ENCODE measurements around the gene CHST7.
"Not testable (repeated sequence)": the region's sequence is repeated elsewhere in the genome, so short reads cannot be mapped to it uniquely, and the experiment has no call there.

CHST7 gene, protein sequence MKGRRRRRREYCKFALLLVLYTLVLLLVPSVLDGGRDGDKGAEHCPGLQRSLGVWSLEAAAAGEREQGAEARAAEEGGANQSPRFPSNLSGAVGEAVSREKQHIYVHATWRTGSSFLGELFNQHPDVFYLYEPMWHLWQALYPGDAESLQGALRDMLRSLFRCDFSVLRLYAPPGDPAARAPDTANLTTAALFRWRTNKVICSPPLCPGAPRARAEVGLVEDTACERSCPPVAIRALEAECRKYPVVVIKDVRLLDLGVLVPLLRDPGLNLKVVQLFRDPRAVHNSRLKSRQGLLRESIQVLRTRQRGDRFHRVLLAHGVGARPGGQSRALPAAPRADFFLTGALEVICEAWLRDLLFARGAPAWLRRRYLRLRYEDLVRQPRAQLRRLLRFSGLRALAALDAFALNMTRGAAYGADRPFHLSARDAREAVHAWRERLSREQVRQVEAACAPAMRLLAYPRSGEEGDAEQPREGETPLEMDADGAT

DNA sequence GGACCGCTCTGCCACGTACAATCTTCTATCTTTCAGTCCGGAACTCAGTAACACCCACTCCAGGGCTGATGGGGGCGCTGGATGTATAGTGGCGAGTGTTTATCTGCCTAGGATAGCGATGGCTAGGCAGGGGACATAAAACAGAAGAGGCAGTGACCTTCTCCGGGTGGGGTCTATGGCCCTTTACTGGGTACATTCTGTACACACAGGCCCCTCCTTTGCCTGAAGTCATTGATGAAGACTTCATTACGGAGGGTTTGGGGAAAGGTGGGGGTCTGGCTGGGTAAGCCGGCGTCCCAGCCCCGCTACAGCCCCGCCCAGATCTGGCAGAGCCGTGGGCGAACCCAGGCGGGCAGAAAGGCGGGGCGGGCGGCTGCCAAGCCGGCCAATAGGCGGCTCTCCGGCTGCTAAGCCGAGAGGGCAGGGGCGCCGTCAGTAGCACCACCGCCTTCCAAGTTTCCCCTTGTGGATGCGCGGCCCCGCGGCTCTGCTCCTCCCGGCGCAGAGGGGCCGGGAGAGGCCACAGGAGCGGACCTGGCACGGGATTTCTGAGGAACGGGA is at the start of gene CHST7:
Gene CHST7, plus strand, starts transcription at position 435 of the 561 bp plus-strand sequence. CDS start 167 bp downstream, outside the sequence.
- DNase-seq = peak in 3 of 4 experiments; percentile 2 to 42 (median 6)

DNA sequence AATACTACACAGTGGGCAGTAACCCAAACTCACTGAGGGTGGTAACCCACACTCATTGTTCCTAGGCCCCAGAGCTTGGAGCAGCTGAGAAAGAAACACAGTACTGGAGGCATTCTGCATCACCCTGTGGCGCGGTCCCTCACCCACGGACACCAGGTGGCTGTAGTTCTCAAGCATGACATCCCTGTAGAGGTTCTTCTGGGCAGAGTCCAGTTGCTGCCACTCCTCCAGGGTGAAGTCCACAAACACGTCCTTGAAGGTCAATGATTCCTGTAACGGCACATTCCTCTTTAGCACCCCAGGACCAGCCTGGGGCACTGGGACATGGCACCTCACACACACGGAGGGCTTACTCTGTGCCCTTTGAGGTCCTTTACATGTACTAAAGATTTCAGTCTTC is 44.9 kb upstream of the CHST7 start:
- DNase-seq = not testable (repeated sequence)

DNA sequence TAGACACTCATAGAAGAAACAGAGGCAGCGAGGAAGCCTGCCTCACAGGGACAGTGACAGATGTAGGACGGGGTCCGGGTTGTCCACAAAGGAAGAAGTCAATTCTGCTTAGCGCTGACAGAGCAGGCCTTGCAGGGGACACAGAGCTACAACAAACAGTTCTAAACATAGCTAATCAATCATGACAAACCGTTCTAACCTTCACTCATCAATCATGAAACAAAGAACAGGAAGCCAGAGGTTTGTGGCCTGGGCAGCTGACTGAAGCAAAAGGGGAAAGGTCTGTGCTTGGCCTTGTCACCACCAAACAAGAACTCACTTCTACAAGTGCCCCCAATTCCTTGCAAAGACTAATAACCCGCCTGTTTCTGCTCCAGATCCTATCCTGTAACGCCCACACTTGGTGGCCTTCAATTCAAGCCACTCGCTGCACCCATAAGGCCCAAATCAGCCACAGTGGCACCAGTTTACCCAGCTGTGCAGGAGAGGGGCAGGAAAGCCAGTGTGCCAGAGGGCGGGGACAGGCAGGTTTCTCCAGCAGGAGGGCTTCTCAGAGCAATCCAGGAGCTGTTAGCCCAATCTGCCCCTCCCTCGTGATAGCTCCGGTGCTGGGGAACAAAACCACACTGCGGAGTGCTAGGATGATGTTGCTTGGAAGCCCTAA is 43.7 kb upstream of the CHST7 start:
- DNase-seq = not testable (repeated sequence)

DNA sequence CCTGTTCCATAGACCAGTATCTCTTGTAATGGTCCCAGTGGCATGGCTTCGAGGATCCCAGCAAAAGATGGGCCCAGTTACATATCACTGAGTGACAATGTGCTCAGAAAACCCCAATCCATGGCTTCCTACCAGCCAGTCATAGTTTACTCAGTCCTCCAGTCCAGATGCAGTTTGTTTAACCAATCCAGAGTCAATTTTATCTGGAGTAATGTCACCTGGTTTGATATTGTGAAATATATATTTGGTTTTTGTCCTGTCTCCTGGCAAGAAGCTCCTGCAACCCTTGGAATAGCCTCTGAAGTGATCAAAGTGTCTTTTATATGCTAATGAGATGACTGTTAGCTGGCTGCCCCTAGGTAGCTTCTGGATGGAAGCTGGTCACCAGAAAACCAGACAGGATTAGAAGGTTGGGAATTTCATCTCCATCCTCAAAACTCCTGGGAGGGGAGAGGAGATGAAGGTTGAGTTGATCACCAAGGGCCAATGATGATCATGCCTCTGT is 43.1 kb upstream of the CHST7 start:
- not testable (repeated sequence) for DNase-seq

DNA sequence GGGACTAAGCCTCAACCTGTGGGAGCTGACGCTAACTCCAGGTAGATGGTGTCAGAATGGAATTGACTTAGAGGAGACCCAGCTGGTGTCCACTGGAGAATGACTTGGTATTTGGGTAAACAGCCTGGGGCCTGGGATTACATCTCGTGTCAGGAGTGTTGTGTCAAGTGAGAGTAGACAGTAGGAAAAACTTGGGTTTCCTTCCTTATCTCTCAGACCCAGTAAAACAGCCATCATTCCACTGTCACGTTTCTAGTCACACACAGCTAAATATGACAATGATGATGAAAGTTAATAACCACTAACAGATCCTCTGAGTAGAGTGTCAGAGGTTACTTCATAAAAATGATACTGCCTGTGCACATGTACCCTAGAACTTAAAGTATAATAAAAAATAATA is 42.1 kb upstream of the CHST7 start:
- no peak for DNase-seq

DNA sequence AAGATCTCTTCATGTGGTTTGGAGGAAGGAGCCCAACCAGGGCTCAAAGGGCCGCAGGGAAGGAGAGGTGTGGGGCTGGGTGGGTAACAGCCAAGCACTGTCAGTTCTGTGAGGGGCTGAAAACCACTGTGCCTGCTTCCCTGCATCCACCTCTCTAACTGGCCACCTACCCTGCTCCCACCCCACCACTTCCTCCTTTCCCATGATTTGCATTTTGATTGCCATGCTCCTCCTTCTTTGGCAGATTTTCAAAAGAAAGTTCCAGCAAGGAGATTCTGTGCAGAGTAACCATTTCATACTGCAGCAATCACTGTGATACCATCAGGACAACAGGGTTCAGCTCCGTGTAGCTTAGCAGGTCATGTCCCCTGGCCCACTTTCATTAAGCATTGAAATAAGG is 30.1 kb upstream of the CHST7 start:
- DNase-seq = no peak

DNA sequence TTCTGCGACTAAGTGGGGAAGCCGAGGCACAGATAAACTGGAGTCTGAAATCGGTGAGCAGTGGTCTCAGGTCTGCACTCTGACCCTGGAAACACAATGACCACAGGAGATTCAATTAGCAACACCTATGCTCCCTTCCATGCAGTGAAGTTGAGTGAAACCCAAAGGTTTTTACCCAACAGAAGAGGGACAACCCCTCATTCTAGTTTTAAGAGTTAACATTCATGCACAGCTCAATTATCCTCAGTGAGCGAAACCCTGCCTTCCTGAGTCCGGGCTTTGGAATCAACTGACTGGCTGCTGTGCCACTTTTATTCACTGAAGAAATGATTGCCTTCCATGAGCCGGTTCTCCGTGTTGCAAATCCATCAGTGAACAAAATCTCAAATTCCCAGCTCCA is 29.0 kb upstream of the CHST7 start:
- not testable (repeated sequence) for DNase-seq

DNA sequence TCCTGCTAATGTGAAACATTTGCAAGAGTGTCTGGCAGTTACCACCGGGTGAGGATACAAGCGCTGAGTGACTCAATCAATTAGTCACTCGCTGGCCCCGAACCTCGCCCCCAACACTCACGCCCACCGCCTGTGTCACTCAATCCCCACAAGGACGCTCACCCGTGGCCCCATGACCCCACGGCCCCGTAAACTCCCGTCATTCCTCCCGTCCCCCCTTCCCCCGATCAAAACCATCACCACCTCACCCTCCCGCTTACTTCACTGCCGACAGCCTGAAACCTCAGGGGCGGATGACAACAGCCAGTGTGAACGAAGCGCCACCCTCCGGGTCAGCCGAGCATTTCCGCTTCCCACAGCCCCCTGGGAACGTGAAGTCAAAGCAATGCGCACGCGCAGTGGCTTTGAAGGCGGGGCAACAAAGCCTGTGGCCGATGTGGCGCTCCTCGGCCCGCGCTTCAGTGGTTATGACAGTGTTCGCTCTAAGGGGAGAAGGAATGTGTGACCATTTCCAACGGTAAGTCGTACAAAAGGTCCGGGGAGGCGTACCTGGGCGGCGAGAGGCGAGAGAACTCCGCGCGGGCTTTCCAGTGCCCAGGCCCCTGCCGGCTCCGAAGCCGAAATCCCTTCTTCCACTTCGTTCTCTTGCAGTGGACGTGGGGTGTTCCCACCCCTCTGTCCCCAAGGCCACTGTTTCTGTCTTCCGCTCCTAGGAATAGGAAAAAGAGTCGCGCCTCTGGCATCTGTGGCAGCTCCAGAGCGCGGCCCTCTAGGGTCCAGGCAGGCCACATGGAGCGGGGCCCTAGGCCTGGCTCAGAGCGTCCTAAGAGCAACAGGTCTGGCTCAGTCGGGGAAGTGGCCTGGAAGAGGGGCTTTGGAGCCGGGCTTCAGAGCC is 28.2 kb upstream of the CHST7 start, which contains the start of gene ZNF674:
Gene ZNF674, minus strand, starts transcription at position 311 of the 895 bp plus-strand sequence. CDS start 3,334 bp downstream, outside the sequence.
- peak; percentile 70 to 87 (median 83) for DNase-seq

DNA sequence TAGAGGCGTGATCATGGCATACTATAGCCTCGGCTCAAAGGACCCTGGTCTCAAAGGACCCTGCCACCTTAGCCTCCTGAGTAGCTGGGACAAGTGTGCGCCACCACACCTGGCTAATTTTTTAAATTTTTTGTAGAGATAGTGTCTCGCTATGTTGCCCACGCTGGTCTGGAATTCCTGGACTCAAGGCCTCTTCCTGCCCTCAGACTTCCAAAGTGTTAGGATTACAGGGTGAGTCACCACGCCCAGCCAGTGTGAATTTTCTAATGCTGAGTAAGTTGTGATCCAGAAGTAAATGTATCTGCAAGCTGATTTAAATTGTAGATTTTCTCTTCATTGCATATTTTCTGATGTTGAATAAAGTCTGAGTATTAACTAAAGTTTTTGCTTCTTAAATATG is 25.7 kb upstream of the CHST7 start:
- DNase-seq = no peak

DNA sequence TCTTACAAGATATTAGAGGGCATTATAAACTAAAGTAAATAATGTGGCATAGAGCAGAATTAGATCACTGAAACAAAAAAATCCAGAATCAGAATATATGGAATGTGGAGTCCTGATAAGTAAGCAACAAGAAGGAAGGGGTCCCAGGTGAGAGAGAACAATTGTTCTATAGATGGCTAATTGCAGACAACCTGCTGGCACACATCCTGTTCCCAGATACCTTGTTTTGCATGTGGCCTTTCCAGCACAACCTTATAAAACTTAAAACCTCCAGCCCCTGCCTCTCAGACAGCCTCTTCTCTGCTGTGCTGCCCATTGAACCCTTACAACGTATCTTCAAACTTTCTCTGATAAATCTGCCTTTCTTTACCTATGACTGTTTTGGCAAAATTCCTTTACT is 23.7 kb upstream of the CHST7 start:
- no peak for DNase-seq

DNA sequence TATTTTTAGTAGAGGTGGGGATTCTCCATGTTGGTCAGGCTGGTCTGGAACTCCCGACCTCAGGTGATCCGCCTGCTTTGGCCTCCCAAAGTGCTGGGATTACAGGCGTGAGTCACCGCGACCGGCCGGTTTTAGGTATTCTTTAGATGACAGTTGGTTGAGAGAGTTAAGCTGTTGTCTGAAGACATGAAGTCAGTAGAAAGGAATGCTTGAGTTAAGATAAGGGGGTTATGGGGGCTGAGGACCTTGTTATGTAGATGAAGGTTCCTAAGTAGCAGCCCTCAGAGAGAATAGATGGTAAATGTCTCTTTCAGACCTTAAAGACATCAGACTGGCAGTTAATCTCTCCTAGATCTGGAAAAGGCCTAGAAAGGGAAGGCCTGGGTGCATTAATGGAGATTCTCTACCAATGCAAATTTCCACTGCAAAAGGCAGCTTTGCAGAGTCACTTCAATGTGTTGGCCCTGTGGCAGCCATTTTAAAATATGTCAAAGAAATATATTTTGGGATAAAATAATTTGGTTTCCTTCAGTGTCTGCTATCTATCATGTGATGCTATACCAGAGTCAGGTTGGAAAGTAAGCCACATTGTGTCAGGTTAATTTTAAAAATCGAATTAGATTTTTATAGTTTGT is 22.0 kb upstream of the CHST7 start:
- no peak for DNase-seq

DNA sequence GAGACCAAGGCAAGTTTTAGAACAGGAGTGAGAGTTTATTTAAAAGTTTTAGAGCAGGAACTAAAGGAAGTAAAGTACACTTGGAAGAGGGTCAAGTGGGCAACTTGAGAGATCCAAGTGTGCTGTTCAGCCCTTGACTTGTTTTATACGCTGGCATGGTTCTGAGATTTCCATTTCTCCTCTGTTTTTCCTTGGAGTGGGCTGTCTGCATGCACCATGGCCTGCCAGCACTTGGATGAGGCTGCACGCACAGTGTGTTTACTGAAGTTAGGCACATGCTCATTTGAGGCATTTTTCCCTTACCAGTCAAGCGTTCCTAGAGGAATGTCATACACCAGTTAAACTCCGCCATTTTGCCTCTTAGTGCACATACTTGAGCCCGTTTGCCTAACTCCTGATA is 19.6 kb upstream of the CHST7 start:
- no peak for DNase-seq

DNA sequence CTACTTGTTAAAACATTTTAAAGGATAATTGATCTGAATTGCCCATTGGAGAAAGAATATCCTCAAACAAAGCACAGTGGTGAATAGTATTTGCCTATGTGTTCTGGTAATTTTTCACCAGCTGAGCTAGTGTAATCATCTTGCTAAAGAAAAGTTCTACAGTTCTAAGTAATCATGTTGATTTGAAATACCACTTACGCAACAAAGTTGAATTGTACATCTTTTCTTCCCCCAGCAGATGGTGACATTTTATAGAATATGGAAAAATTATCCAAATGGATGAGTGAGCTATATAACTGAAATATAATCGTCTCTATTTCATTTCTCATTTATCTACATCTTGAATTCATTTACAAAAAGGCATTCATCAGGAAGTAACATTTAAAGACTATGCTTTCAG is 18.6 kb upstream of the CHST7 start:
- no peak for DNase-seq

DNA sequence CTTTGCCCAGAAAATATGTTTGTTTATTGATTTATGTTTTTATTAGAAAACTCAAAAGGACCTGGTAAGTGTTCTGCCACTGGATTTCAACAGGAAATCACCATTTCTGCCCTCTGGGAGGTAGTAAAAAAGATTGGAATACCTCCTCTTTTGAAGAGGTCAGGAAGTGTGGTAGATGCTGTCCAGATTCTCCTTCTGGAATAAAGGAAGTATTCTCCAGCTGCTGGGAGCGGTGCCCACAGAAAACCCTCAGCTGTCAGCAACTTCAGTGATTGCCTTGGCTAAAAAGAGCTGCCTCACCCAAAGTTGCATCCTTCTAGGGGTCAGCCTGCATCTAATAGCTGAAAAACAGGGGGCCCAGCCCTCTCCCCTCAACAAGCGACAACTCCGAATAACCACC is 14.5 kb upstream of the CHST7 start:
- DNase-seq = no peak

DNA sequence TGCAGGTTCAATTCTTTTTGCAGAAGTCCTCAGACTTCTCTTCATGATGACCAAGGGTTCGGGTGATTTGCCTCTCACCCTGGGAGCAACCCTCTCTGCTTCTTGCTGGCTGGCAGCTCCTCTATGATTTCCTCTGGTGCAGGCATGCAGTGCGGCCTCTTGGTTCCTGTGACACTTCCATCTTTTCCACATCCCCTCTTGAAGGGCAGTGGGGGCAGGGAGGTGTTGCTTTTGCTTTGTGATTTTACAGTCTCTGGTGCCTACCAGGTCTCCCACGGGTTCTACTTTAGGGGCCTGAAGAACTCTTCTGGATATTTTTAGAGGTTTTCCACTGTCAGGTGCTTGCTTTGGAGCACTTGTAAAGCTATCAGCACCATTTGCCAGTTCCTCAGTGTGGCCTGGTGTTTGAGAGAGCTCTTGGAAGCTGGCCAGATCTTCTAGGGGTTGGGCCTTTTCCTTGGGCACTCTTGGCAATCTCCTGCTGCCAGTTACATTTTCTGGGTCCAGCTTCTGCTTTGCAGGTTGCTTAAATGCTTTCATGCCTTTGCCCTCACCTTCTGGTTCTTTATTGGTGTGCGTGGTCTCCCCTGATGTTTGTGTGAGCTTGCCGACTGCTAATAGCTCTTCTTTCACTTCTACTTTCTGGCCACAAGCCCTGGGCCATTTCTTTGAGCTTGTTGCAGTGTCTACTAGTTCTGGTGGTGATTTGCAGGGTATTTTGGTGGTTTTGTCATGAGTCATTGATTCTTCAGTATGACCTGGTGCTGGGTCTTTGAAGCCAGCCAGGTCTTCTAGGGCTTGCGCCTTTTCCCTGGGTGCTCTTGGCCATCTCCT is 11.5 kb upstream of the CHST7 start:
- DNase-seq = no peak

DNA sequence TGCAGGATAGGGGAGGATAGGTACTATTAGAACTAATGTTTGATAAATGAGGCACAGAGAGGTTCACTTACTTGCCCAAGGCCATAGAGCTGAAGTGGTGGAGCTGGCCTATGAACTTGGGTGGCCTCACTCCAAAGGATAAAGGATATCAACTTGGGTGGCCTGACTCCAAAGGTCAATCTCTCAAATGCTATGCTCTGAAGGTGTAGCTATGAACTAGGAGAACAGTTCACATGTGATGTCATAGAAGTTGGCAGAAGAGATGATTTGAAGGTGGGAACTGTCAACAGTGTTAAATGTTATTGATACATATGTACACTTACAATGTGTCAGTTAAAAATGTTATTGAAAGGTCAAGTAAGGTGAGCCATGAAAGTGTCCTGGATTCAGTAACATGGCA is 6.2 kb upstream of the CHST7 start:
- DNase-seq = no peak

DNA sequence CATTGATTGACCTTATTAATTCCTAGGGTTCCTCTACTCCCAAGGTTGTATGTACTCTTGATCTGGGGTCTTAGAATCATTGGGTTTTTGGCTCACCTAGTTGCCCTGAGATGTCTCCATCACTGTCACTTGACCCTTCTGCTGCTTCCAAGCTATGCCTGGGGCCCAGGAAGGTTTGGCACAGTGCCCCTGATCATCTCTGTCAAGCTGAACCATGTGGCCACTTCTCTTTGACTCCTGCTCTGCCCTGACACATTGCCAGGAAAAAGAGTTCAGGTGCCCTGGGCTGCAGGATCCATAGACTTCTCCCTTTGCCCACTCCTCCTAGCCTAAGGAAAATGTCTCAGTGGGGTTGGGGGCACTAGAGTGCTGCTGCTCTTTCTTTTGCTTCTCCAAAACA is 3.9 kb upstream of the CHST7 start:
- no peak for DNase-seq

DNA sequence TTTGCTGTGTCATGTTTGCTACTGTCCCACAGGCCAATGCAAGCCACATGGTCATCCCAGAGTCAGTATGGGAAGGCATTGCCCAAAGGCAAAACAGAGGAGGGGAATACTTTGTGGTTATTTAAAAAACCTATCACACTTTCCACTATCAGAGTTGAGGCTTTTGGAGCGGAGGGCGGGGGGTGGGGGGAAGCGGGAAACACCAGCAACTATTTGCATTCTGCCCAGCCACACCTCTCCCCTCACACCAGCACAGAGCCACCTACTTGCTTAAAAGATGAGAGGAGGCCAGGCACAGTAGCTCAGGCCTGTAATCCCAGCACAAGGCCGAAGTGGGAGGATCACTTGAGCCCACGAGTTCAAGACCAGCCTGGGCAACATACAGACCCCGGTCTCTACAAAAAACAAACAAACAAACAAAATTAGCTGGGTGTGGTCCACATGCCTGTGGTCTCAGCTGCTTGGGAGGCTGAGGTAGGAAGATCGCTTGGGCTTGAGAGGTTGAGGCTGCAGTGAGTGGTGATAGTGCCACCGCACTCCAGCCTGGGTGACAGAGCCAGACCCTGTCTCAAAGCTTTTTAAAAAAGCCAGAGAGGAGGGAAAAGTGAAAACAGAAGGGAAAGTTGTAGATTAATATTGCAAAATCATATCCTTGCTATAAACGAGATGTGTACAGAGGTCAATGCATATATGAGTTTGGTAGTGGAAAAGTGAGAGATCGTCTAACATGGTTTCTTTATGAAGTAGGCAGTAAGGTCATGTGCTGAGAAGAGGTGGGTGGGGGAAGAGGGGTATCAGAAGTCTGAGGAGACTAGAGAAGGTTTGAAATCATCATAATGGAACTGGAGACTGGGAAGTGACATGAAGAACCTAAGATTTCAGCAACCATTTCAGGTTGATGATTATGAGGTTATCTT is 1.9 kb upstream of the CHST7 start:
- DNase-seq = no peak

DNA sequence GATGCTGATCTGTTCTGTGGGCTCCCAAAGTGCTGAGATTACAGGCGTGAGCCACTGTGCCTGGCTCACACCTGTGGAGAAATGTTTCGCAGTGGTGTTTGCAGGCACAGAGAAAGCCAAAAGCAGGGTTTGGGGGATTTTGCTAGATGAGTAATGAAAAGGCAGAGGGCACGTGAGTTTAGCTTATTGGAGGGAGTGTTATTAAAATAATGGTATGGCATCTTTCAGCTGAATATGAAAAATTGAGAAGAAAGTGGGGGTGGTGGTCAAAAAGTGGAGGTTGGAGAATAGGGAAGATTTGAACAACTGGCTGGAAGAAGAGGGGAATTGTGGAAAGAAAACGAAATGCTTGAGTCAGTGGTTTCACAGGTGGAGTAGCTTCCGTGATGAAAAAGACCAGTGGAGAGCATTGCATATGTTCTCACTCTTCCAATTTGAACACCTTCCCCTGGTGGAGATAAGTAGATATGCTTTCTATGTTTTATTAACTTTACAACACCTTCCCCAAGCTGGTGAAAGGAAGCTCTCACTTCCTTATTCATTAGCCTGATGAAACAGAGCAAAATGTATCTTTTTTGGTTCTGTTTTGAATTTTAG is 1.1 kb upstream of the CHST7 start:
- no peak for DNase-seq
